ENCODE results near the gene WIPF2. TPM values are rescaled to one million over a fixed set of nuclear protein-coding genes. Genes with fewer than 3 reads are reported as not detected.

Gene WIPF2
- total and polyA plus RNA-seq, 2 donors (not counting 3 experiments of a cell fraction or from before 2014, with no cell fraction given): 8.4 to 30.4 TPM

- POLR2A ChIA-PET: no interaction called here
- peak overlapping the region; percentile 64 for H3K4me2 ChIP-seq (ENCODE audit: insufficient read depth, low read length)
- no peaks in the 10 kb centered on the region for H3K36me3 ChIP-seq (ENCODE audit: control insufficient read depth in 2 of 2, extremely low read depth in 1 of 2, insufficient read depth in 2 of 2, low read length in 2 of 2)
- H3K4me3 ChIP-seq (replicated peaks in 1 of 3; ENCODE audit: insufficient read depth in 1 of 3, low read depth in 1 of 3, low read length in 3 of 3): peak overlapping the region; percentile 36 to 73 (median 72)
- H4K20me1 ChIP-seq (replicated peaks; ENCODE audit: control insufficient read depth, extremely low read depth, insufficient read depth, low read length): no peaks in the 10 kb centered on the region
- TF ChIP-seq MAX (IDR thresholded peaks at IDR 0.05; ENCODE audit: insufficient read depth, insufficient read length): no peak
- TF ChIP-seq GATA2 (IDR thresholded peaks at IDR 0.05; ENCODE audit: insufficient read depth, insufficient read length, low read depth, low read length): no peak
- no peak for TF ChIP-seq POLR2A (IDR thresholded peaks at IDR 0.05; ENCODE audit: low read depth, low read length)
- TF ChIP-seq EZH2 (IDR thresholded peaks at IDR 0.05; ENCODE audit: borderline replicate concordance, low read depth, low read length, severe bottlenecking): no peak
- no peak for TF ChIP-seq POLR2AphosphoS5 (IDR thresholded peaks at IDR 0.05; ENCODE audit: insufficient read depth, low read depth, low read length)
- no peak for TF ChIP-seq FOS (IDR thresholded peaks at IDR 0.05; ENCODE audit: borderline replicate concordance, insufficient read depth, low read length)
- peak overlapping the region; percentile 6 for H3K27ac ChIP-seq (ENCODE audit: insufficient read depth, low read depth, low read length)
- no TSS peak for BruUV-seq (replicated peaks)
- dilution Hi-C loops (cut with MboI; ENCODE audit: extremely low pct_ligation_motif_present, low sequenced_read_pairs) (no loop called here), intact Hi-C loops (cut with micrococcal nuclease) (loop anchor here (1.0 to 5.0 kb wide), 4 partner anchors 17 to 205 kb away; partner anchors contain the start of gene CDC6)
- peak overlapping the region; percentile 17 for H2AFZ ChIP-seq (ENCODE audit: low read depth, low read length)
- DNase-seq (ENCODE audit: low read depth, low spot score) (peak; percentile 69), FAIRE-seq (no peak)
- peaks cover 34% of the 10 kb centered on the region for H3K79me2 ChIP-seq (ENCODE audit: control insufficient read depth, insufficient read depth, low read length)
- H3K9ac ChIP-seq (replicated peaks; ENCODE audit: extremely low read depth, insufficient read depth, low read length): peak overlapping the region; percentile 53
- H3K9me1 ChIP-seq (replicated peaks; ENCODE audit: control insufficient read depth, extremely low read depth, insufficient read depth, low read length): no peaks in the 10 kb centered on the region
- no peaks in the 10 kb centered on the region for H3K27me3 ChIP-seq (ENCODE audit: control insufficient read depth in 2 of 2, insufficient read depth in 2 of 2, low read length in 2 of 2)
- H3K4me1 ChIP-seq (ENCODE audit: control insufficient read depth, extremely low read depth, insufficient read depth, low read length): peaks cover 2% of the 10 kb centered on the region
- no peaks in the 10 kb centered on the region for H3K9me3 ChIP-seq (replicated peaks; ENCODE audit: control insufficient read depth, insufficient read depth, low read length)
- CTCF ChIA-PET: interaction anchor here (0.9 to 2.8 kb wide), 14 partner anchors 11 to 239 kb away, joined by 3 to 23 read pairs (median 6); partner anchors contain the start of gene PSMD3
Observed at GRCh38 chr17:40219594-40220338, 662 bp downstream of the WIPF2 start.

Data from endothelial cell of umbilical vein (primary cell).